GM12878 (cell line): ENCODE measurements around the gene BMAL1. TPM values are rescaled to one million over a fixed set of nuclear protein-coding genes. Genes with fewer than 3 reads are reported as not detected.

Experiments used
- ATAC-seq: fragments of 200-7000 bp; cut with Tn5 transposase; 3 replicates; pipeline ENCODE4 v1.9.1; 2020; ENCODE audit warnings: mild to moderate bottlenecking, moderate library complexity
- BruUV-seq: library from RNA; stranded (reverse); fragments of 400-500 nt; replicated peaks from 2 replicates; lab custom pipeline; 2021; lab: Mats Ljungman, UMichigan
- CTCF ChIA-PET: fragments of 300-600 bp; sonication (Branson Sonifier 250); formaldehyde crosslinking; extraction: SDS; loops from one replicate; lab custom pipeline; 2021; ENCODE audit warnings: inconsistent platforms; lab: Yijun Ruan, JAX
- POLR2A ChIA-PET: fragments of 350-600 bp; formaldehyde crosslinking; extraction: SDS; loops from one replicate; lab custom pipeline; 2021; ENCODE audit warnings: inconsistent platforms; lab: Charles Lee
- RAD21 ChIA-PET: fragments of 300-600 bp; sonication (Branson Sonifier 250); formaldehyde crosslinking; loops from one replicate; lab custom pipeline; 2023; ENCODE audit warnings: antibody characterized with exemption; ENCODE audit not compliant: unreplicated experiment; lab: Charles Lee
- SMC1A ChIA-PET: fragments of 300-600 bp; sonication (Branson Sonifier 250); formaldehyde crosslinking; loops from one replicate; lab custom pipeline; 2023; ENCODE audit not compliant: unreplicated experiment, uncharacterized antibody; lab: Charles Lee
- DNase-seq: peaks from one replicate; pipeline ENCODE4 v3.0.0-alpha.2; 2011; ENCODE audit warnings: low read depth, low spot score
- FAIRE-seq: peaks from 3 replicates; lab custom pipeline; 2011; peaks lifted over from hg19 to GRCh38; lab: Jason Lieb, UNC
- H2AFZ ChIP-seq: 2 replicates; pipeline ENCODE4 v1.6.0; 2011; ENCODE audit warnings: low read depth, low read length, control low read depth; ENCODE audit not compliant: control insufficient read depth
- H3K27ac ChIP-seq: 2 replicates; pipeline ENCODE4 v1.5.1; 2011; ENCODE audit warnings: control low read depth; ENCODE audit not compliant: control insufficient read depth, insufficient read depth
- H3K27me3 ChIP-seq, 2 experiments: replicated peaks in 1 of 2; 2 replicates each; pipeline versions ENCODE4 v1.6.0 to v1.6.1; 2011; ENCODE audit warnings: low read length in 1 of 2; ENCODE audit not compliant: control insufficient read depth in 2 of 2, insufficient read depth in 2 of 2
- H3K36me3 ChIP-seq, 2 experiments: 2 replicates each; pipeline ENCODE4 v1.5.1; 2011; ENCODE audit warnings: low read length in 1 of 2; ENCODE audit not compliant: control insufficient read depth in 2 of 2, insufficient read depth in 2 of 2
- H3K4me1 ChIP-seq: 2 replicates; pipeline ENCODE4 v1.6.1; 2011; ENCODE audit warnings: mild to moderate bottlenecking, low read length, moderate library complexity, mixed read lengths; ENCODE audit not compliant: control insufficient read depth, insufficient read depth
- H3K4me2 ChIP-seq: 2 replicates; pipeline ENCODE4 v1.6.0; 2011; ENCODE audit warnings: control low read depth; ENCODE audit not compliant: control insufficient read depth, insufficient read depth
- H3K4me3 ChIP-seq: fragments of 200-600 bp; sonication (generic); 2 replicates; pipeline ENCODE4 v1.5.1; 2016
- H3K79me2 ChIP-seq: 2 replicates; pipeline ENCODE4 v1.6.0; 2011; ENCODE audit warnings: low read length; ENCODE audit not compliant: control insufficient read depth, insufficient read depth
- H3K9ac ChIP-seq: 2 replicates; pipeline ENCODE4 v1.8.0; 2011; ENCODE audit warnings: low read length, control low read depth, mixed read lengths; ENCODE audit not compliant: control insufficient read depth, insufficient read depth
- H3K9me3 ChIP-seq: replicated peaks from 3 replicates; pipeline ENCODE4 v1.5.1; 2011; ENCODE audit warnings: mild to moderate bottlenecking, low read length; ENCODE audit not compliant: control insufficient read depth, insufficient read depth
- H4K20me1 ChIP-seq: 2 replicates; pipeline ENCODE4 v1.6.0; 2011; ENCODE audit not compliant: control insufficient read depth, insufficient read depth
- BMI1 ChIP-seq: fragments of 450-650 bp; IDR thresholded peaks from 2 replicates; pipeline ENCODE4 v1.6.1; 2016; ENCODE audit warnings: mild to moderate bottlenecking, moderate library complexity, borderline replicate concordance
- BRCA1 ChIP-seq: IDR thresholded peaks from 2 replicates; pipeline ENCODE4 v1.6.1; 2011; ENCODE audit warnings: low read depth, low read length, improper control_type of control experiment
- CHD2 ChIP-seq: IDR thresholded peaks from 2 replicates; pipeline ENCODE4 v1.6.1; 2011; ENCODE audit warnings: low read depth, low read length, improper control_type of control experiment, borderline replicate concordance
- CREM ChIP-seq: IDR thresholded peaks from 2 replicates; pipeline ENCODE4 v1.6.1; 2014; ENCODE audit warnings: antibody characterized with exemption, low read depth
- GATAD2B ChIP-seq: fragments of 450-650 bp; conservative IDR thresholded peaks from 2 replicates; pipeline ENCODE4 v1.6.1; 2017; ENCODE audit warnings: low read depth, mild to moderate bottlenecking, moderate library complexity
- RAD51 ChIP-seq: fragments of 450-650 bp; IDR thresholded peaks from 2 replicates; pipeline ENCODE4 v1.6.1; 2016; ENCODE audit warnings: moderate library complexity, mild to moderate bottlenecking, inconsistent platforms
- RCOR1 ChIP-seq: conservative IDR thresholded peaks from 2 replicates; pipeline ENCODE4 v1.6.1; 2012; ENCODE audit warnings: low read depth, low read length, improper control_type of control experiment
- SMAD5 ChIP-seq: IDR thresholded peaks from 2 replicates; pipeline ENCODE4 v1.6.1; 2016; ENCODE audit warnings: antibody characterized with exemption, low read depth
- SMC3 ChIP-seq: IDR thresholded peaks from 2 replicates; pipeline ENCODE4 v1.6.1; 2011; ENCODE audit warnings: low read length, improper control_type of control experiment, borderline replicate concordance
- SRF ChIP-seq, 2 experiments: IDR thresholded peaks; 2 replicates each; pipeline ENCODE4 v1.6.1; 2011; ENCODE audit warnings: low read depth in 2 of 2, low read length in 2 of 2, mild to moderate bottlenecking in 1 of 2, moderate library complexity in 1 of 2
- ZZZ3 ChIP-seq: IDR thresholded peaks from 2 replicates; pipeline ENCODE4 v1.6.1; 2011; ENCODE audit warnings: low read depth; ENCODE audit not compliant: control insufficient read depth, insufficient read length
- WGBS: methylation state at CpG from one replicate; pipeline ENCODE4 v1.1.6; 2016; ENCODE audit warnings: low lambda C conversion rate; ENCODE audit not compliant: insufficient replicate concordance, insufficient coverage; ENCODE audit errors: missing lambda C conversion rate; 5-methylcytosine and 5-hydroxymethylcytosine counted together
- in situ Hi-C: fragments of 300-500 bp; cut with MboI; formaldehyde crosslinking; loops from 9 replicates; pipeline ENCODE4 v1.14.3; 2018; ENCODE audit warnings: mixed read lengths
- intact Hi-C: fragments of 100-400 bp; cut with micrococcal nuclease; formaldehyde crosslinking; loops from one replicate; pipeline ENCODE4 v1.14.2; 2022; ENCODE audit not compliant: unreplicated experiment
- polyA plus RNA-seq, 11 experiments: library from polyadenylated mRNA; depleted of rRNA in 4 of 11; unstranded in 6 of 11; stranded (reverse) in 5 of 11; fragments of >200 nt; fragmentation: Nextera tagmentation in 4 of 11; fragmentation: Illumina TruSeq in 1 of 11; extraction: Ambion mirVana in 4 of 11; extraction: Trizol in 1 of 11; gene quantifications; 1 replicate in 1 of 11; 2 replicates in 10 of 11; pipeline versions ENCODE4 v1.2.1 to v1.2.3, GENCODE V29; 2011 to 2016; ENCODE audit warnings: inconsistent platforms in 2 of 11, missing spikeins in 2 of 11, low read depth in 1 of 11
- total RNA-seq, 4 experiments: library from RNA; depleted of rRNA in 3 of 4; stranded (reverse); fragments of >200 nt in 3 of 4; fragmentation: Illumina TruSeq in 1 of 4; extraction: Trizol in 1 of 4; gene quantifications; 2 replicates each; pipeline versions ENCODE4 v1.2.1 to v1.2.3, GENCODE V29; 2013 to 2021
- TF ChIP-seq, protein P1 (sequence below): fragments of 450-650 bp; IDR thresholded peaks from 2 replicates; pipeline ENCODE4 v1.6.1; 2016; ENCODE audit warnings: mild to moderate bottlenecking, moderate library complexity, borderline replicate concordance
- TF ChIP-seq, protein P2 (sequence below): IDR thresholded peaks from 2 replicates; pipeline ENCODE4 v1.6.1; 2011; ENCODE audit warnings: borderline replicate concordance, low read depth, mild to moderate bottlenecking, moderate library complexity, mixed read lengths, low read length; ENCODE audit not compliant: insufficient read depth; ENCODE audit errors: extremely low read length
- TF ChIP-seq, protein P3 (sequence below): fragments of 450-650 bp; IDR thresholded peaks from 2 replicates; pipeline ENCODE4 v1.6.1; 2017; ENCODE audit warnings: mild to moderate bottlenecking, moderate library complexity

Gene BMAL1
- total and polyA plus RNA-seq, 10 of the 15 experiments (the other 5 are each of a cell fraction or from before 2014, with no cell fraction given): 3.5 to 40.6 (median 13.6) TPM

DNA sequence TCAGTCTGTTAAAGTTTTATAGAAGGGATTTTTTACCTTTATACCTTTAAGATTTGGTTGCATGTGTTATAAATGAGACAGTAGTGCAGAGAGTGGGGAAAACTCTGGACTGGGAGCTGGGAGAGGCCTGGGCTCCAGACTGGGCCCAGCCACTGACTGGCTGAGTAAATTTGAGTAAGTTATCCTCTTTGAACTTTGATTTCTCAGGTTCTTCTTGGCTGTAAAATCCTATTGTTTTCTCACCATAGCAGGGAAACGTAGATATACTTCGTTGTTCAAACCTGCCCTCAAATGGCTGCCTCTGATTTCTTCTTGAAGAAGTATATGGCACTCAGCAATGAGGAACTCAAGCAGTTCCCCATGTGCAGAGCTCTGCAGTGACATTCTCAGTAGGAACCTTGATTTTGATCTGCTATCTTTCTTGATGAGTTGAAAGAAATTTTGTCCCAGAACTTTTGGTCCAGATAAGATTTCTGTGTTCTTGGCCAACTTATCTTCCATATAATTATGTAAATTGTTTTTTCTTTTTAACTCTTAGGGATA, 8.8 kb downstream of the BMAL1 start:
- FAIRE-seq: no peak
- ATAC-seq: no peak
- intact Hi-C loops (loop anchor here (2.0 kb wide), 1 partner anchor 48 kb away; no protein-coding TSS in a partner anchor), in situ Hi-C loops (loop anchor here (5.0 kb wide), 1 partner anchor 46 kb away; no protein-coding TSS in a partner anchor)
- Histone ChIP-seq H3K36me3 (no peaks in the 10 kb centered on the region; a peak in 1 of 4 replicates), H3K79me2 (peaks cover 46% of the 10 kb centered on the region), H3K4me3 (no peak overlapping the region), H3K27ac (no peak overlapping the region), H3K4me1 (peaks cover 3% of the 10 kb centered on the region; the same call in 1 of the 2 replicates), H4K20me1 (no peaks in the 10 kb centered on the region; the same call in 1 of the 2 replicates), H3K9ac (no peak overlapping the region), H3K4me2 (no peak overlapping the region), H2AFZ (no peak overlapping the region), H3K9me3 (no peaks in the 10 kb centered on the region), H3K27me3 (no peaks in the 10 kb centered on the region)
- ChIA-PET SMC1A (interaction anchor here (0.6 to 6.4 kb wide), 13 partner anchors 9 to 997 kb away, joined by 3 to 85 read pairs (median 5); no protein-coding TSS in a partner anchor), CTCF (interaction anchor here (1.0 to 5.7 kb wide), 13 partner anchors 8 to 263 kb away, joined by 3 to 69 read pairs (median 5); no protein-coding TSS in a partner anchor), RAD21 (interaction anchor here (0.8 to 4.6 kb wide), 7 partner anchors 7 to 50 kb away, joined by 3 to 44 read pairs (median 4); no protein-coding TSS in a partner anchor), POLR2A (interaction anchor here (0.7 to 3.2 kb wide), 8 partner anchors 8 to 51 kb away, joined by 3 to 23 read pairs (median 4); no protein-coding TSS in a partner anchor)
- BruUV-seq: no TSS peak
- no peak for DNase-seq
- 50% methylated on average over 2 of the region's 2 CpGs for WGBS
- TF ChIP-seq SMC3 (no peak), SMAD5 (no peak), BMI1 (no peak), RAD51 (no peak), CREM (no peak), RCOR1 (no peak), ZZZ3 (no peak), GATAD2B (no peak), SRF (IDR thresholded peaks at IDR 0.05; ENCODE audit: low read depth in 2 of 2, low read length in 2 of 2) (no peak), BRCA1 (no peak), CHD2 (no peak)
- TF ChIP-seq, protein P1, sequence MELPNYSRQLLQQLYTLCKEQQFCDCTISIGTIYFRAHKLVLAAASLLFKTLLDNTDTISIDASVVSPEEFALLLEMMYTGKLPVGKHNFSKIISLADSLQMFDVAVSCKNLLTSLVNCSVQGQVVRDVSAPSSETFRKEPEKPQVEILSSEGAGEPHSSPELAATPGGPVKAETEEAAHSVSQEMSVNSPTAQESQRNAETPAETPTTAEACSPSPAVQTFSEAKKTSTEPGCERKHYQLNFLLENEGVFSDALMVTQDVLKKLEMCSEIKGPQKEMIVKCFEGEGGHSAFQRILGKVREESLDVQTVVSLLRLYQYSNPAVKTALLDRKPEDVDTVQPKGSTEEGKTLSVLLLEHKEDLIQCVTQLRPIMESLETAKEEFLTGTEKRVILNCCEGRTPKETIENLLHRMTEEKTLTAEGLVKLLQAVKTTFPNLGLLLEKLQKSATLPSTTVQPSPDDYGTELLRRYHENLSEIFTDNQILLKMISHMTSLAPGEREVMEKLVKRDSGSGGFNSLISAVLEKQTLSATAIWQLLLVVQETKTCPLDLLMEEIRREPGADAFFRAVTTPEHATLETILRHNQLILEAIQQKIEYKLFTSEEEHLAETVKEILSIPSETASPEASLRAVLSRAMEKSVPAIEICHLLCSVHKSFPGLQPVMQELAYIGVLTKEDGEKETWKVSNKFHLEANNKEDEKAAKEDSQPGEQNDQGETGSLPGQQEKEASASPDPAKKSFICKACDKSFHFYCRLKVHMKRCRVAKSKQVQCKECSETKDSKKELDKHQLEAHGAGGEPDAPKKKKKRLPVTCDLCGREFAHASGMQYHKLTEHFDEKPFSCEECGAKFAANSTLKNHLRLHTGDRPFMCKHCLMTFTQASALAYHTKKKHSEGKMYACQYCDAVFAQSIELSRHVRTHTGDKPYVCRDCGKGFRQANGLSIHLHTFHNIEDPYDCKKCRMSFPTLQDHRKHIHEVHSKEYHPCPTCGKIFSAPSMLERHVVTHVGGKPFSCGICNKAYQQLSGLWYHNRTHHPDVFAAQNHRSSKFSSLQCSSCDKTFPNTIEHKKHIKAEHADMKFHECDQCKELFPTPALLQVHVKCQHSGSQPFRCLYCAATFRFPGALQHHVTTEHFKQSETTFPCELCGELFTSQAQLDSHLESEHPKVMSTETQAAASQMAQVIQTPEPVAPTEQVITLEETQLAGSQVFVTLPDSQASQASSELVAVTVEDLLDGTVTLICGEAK: no peak
- TF ChIP-seq, protein P2, sequence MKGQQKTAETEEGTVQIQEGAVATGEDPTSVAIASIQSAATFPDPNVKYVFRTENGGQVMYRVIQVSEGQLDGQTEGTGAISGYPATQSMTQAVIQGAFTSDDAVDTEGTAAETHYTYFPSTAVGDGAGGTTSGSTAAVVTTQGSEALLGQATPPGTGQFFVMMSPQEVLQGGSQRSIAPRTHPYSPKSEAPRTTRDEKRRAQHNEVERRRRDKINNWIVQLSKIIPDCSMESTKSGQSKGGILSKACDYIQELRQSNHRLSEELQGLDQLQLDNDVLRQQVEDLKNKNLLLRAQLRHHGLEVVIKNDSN: no peak
- TF ChIP-seq, protein P3, sequence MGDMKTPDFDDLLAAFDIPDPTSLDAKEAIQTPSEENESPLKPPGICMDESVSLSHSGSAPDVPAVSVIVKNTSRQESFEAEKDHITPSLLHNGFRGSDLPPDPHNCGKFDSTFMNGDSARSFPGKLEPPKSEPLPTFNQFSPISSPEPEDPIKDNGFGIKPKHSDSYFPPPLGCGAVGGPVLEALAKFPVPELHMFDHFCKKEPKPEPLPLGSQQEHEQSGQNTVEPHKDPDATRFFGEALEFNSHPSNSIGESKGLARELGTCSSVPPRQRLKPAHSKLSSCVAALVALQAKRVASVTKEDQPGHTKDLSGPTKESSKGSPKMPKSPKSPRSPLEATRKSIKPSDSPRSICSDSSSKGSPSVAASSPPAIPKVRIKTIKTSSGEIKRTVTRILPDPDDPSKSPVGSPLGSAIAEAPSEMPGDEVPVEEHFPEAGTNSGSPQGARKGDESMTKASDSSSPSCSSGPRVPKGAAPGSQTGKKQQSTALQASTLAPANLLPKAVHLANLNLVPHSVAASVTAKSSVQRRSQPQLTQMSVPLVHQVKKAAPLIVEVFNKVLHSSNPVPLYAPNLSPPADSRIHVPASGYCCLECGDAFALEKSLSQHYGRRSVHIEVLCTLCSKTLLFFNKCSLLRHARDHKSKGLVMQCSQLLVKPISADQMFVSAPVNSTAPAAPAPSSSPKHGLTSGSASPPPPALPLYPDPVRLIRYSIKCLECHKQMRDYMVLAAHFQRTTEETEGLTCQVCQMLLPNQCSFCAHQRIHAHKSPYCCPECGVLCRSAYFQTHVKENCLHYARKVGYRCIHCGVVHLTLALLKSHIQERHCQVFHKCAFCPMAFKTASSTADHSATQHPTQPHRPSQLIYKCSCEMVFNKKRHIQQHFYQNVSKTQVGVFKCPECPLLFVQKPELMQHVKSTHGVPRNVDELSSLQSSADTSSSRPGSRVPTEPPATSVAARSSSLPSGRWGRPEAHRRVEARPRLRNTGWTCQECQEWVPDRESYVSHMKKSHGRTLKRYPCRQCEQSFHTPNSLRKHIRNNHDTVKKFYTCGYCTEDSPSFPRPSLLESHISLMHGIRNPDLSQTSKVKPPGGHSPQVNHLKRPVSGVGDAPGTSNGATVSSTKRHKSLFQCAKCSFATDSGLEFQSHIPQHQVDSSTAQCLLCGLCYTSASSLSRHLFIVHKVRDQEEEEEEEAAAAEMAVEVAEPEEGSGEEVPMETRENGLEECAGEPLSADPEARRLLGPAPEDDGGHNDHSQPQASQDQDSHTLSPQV: no peak
